ENCODE measurements around the gene ARL5A.
"Not testable (repeated sequence)": the region's sequence is repeated elsewhere in the genome, so short reads cannot be mapped to it uniquely, and the experiment has no call there.

Gene ARL5A

GRCh38 chr2:151828143-151828889, at the start of gene ARL5A:
TSS of gene ARL5A (minus strand) at chr2:151828421. CDS start at chr2:151828176, 245 bp downstream.
- DNase-seq (ENCODE audit: insufficient read length, low spot score) (peak; percentile 56), FAIRE-seq (peak; percentile 89)

- DNase-seq (ENCODE audit: insufficient read length, low spot score); FAIRE-seq: not testable (repeated sequence)
Measured at GRCh38 chr2:151875631-151876030, 47.4 kb upstream of the ARL5A start.

DNA sequence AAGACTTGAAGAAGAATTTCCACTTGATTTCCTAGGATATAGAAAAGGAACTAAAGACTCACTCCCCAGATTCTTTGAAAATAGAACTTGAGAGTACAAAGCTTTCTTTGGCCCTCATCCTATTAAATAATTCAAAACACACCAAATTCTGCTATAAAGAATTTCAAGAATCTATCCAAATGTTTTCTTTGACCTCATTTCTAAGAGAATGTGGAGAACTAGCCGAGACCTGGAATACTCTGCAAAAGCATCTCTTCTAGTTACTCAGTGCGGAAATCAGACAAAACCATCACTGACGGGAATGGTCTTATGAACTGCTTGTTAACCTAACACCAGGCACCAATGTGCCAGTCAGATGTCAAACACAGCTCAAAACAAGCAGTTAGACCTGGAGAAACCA, 44.2 kb upstream of the ARL5A start:
- no peak for FAIRE-seq
- DNase-seq (ENCODE audit: insufficient read length, low spot score): no peak

DNA sequence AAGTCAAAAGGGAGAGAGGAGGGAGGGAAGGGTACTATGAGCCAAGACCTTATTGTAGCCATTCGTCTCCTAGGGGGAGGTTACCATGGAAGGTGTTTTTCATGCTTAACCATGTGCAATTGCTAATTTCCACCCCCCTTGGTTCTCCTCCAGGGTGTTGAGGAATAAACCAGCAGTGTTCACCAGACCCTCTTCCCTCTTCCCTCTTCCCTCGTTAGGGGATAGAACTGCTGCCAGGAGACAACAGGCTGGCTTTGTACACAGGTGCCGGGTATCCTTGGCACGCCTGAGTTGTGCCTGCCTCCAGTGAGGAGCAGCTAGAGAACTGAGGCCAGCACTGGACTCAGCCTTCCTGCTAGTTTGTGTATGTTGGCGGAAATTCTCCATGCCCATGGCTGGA, 41.1 kb upstream of the ARL5A start:
- no peak for DNase-seq (ENCODE audit: insufficient read length, low spot score)
- FAIRE-seq: no peak

DNA sequence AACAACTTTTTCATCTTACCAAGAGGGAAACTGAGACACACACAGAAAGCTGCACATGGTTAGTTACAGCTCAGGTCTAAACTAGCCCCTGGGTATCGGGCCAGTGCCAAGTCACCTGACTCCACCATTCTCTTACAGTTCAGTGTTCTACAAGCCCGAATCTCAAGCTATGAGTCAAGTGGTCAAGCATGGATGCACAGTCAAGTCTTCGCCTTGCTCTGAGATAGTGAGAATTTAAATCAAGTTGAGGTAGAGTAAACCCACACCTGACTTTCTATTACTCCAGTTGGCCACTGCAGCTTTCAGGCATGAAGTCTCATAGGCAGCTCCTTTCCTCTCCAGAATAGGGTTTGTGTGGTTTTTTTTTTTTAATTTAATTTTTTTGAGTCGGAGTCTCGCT, 34.5 kb upstream of the ARL5A start:
- FAIRE-seq (peak; percentile 99), DNase-seq (ENCODE audit: insufficient read length, low spot score) (peak; percentile 57)

GRCh38 chr2:151861174-151861573, 33.0 kb upstream of the ARL5A start:
- FAIRE-seq (no peak), DNase-seq (ENCODE audit: insufficient read length, low spot score) (no peak)

DNA sequence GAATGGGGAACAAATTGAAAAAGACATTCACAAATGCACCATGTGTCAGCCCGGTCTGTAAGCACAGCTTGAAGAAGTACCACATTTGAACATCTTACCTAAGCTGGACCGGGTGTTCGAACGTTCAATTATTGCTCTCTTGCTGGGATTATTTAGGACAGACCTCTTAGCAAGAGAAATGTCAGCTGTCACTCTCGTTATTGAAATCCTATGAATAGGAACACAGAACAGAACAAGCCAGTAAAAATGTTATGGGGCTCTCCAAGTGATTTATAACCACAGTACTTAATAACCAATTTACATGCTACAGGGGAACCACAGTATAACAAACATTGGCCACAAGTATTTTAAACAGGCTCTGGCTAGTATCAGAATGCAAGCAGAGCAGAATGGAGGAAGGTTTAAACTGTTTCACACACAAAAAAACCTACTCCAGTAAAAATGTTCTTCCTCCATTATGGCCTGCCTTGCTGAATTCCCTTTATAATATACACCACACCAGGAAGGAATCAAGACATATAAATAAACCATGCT, 32.5 kb upstream of the ARL5A start:
- FAIRE-seq (no peak), DNase-seq (ENCODE audit: insufficient read length, low spot score) (no peak)

- DNase-seq (ENCODE audit: insufficient read length, low spot score) (no peak), FAIRE-seq (no peak)
Measured at GRCh38 chr2:151860210-151860609, 32.0 kb upstream of the ARL5A start.

GRCh38 chr2:151857650-151858049, 29.4 kb upstream of the ARL5A start:
- FAIRE-seq (no peak), DNase-seq (ENCODE audit: insufficient read length, low spot score) (no peak)

- FAIRE-seq (peak; percentile 80), DNase-seq (ENCODE audit: insufficient read length, low spot score) (no peak)
Measured at GRCh38 chr2:151855111-151855510, 26.9 kb upstream of the ARL5A start.

GRCh38 chr2:151853070-151853758, 25.0 kb upstream of the ARL5A start:
- DNase-seq (ENCODE audit: insufficient read length, low spot score): no peak
- peak; percentile 8 for FAIRE-seq

DNA sequence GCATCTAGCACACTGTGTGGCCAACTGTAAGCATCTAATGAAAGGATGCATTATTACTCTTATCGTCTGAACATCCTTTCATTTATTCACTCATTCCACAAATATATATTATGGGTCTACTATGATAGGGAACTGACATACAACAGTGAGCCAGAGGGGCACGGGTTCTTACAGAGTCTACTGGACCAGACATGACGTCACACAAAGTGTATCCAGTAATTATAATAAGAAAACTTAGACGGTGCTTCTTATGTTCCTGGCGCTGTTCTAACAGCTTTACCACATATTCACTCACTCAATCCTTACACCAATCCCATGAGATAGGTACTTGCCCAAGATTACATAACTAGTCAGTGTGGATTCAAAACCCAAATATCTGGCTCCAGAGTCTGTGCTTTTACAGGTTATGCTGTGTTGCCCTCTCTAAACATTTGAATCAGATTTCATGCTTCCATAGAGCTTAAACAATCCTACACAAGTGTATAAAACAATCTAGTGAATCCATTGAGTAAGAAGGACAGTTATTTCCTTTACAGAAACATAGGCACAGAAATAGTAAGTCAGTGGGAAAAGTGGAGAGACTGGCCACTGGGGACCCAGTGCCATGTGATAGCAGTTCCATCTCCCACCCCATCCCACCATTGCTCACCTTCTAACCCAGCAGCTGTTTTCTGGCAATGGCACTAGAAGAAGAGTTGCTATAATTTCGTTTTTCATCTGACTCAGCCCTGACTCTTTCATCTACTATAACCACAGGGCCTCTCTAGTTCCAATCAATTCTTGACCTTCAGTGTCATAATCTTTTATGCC, 24.2 kb upstream of the ARL5A start:
- DNase-seq (ENCODE audit: insufficient read length, low spot score): no peak
- FAIRE-seq: no peak

DNA sequence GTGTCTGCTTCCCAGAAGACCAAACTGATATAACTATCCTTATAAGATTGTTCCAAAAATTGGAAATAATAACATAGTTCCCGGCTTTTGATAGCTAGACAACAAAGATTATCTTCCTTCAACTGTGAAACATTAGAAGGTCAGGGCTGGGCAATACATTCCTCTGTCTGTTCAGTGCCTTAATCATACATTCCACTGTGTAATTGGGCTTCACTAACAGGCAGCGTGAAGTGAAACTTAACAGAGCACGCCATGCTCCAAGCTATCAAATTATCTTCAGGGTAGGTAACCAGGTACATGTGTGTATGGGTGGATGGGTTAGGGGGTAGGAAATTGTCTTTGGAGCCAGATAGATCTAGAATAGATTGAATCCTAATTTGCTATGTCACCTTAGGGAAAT, 23.5 kb upstream of the ARL5A start:
- DNase-seq (ENCODE audit: insufficient read length, low spot score) (no peak), FAIRE-seq (no peak)

DNA sequence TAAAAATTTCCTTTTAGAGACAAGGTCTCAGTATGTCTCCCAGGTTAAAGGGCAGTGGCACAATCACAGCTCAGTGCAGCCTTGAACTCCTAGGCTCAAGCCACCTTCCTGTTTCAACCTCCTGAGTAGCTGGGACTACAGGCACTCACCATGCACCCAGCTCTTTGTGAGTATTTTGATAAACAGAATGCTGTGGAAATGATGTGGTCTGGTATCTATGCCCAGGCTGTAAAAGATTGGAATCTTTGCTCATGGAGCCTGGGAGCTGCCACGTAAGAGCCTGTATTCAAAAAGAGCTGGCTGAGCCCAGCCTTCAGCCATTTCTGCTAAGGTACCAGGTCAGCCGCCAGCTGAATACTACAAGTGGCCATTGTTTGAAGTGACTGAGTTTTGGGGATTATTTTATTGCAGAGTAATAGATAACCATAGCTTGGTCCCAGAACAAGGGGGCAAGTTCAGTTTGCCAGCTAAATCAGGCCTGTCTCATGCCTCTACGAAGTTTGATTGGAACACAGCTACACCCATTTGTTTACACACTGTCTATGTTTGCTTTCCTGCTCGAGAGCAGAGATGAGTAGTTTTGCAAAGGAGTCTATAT, 21.3 kb upstream of the ARL5A start:
- FAIRE-seq (no peak), DNase-seq (ENCODE audit: insufficient read length, low spot score) (no peak)

- DNase-seq (ENCODE audit: insufficient read length, low spot score) (no peak), FAIRE-seq (peak; percentile 70)
Measured at GRCh38 chr2:151845884-151846283, 17.7 kb upstream of the ARL5A start.

DNA sequence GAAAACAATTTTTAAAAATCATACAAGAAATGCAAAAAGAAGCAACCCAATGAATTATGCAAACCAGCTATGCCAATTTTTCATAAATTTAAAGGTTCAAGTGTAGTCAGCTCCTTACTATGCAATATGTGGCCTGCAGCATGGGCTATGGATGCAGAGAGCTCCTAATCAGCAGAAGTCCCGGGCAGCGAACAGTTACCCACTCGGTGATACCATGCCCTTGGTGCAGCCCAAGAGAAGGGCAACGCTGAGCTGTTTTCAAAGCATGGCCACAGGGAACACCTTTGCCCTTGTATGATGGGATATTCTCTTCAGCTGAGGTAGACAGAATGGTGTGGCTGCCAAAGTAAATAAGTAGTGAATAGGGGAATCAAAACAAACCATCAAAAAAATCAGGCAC, 17.3 kb upstream of the ARL5A start:
- FAIRE-seq: no peak
- DNase-seq (ENCODE audit: insufficient read length, low spot score): no peak

DNA sequence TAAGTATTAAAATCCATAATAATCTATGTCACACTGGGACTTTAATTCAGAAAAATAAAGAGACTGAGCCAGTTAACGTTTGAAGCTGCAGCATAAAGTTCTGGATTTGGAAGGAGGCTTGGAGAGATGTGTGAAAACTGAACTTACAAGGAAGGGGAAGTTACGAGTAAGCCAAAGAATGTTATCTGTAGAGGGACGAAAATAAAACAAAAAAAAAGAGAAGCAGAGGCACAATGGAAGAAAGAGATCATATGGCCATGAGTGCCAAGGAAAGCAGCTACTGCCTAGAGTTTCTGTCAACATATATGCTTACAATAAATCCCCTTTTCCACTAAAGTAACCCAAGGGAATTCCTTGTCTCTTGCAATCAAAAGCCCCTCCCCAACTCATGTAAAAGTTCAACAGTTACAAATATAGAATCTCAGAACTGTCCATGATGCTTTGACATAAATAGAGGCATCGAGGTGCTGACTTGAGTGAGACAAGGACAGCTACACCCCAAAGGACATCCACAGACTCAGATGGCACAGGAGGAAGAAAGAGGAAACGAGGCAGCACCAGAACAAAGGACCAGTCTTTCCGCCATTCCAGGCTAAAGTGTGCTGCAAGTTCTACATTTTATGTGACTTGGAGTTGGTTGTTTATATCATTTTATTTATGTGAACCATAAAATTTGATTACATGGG, 16.1 kb upstream of the ARL5A start:
- DNase-seq (ENCODE audit: insufficient read length, low spot score) (no peak), FAIRE-seq (no peak)

DNA sequence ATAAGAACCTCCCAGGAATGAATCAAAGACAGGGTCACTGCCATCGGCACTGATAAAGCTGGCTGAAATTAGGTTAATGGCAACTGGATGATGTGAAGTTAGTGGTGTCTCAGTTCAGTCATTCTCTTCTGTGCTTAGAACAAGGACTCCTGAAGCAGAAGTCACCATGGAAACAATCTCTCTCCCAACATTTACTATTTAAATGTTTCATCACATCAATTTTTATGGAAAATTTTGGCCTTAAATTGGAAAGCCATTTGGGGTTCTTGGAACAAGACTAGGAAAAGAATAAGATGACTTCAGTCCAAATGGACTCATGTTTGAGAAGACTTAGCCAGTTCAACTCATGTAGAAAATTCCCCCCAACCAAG, 15.5 kb upstream of the ARL5A start:
- peak; percentile 14 for FAIRE-seq
- no peak for DNase-seq (ENCODE audit: insufficient read length, low spot score)

- DNase-seq (ENCODE audit: insufficient read length, low spot score) (no peak), FAIRE-seq (peak; percentile 90)
Measured at GRCh38 chr2:151842830-151843690, 14.8 kb upstream of the ARL5A start.
